WERI-Rb-1 (cell line): Measurements from ENCODE around the gene UROS.

Source experiments
- DNase-seq: peaks from one replicate; pipeline ENCODE4 v3.0.0-alpha.2; 2020
- H3K27ac ChIP-seq: fragments of 250-450 bp; sonication (Bioruptor Pico); 2 replicates; pipeline ENCODE4 v1.5.1; 2020; ENCODE audit warnings: mild to moderate bottlenecking, moderate library complexity
- H3K27me3 ChIP-seq: fragments of 250-450 bp; sonication (Bioruptor Pico); 2 replicates; pipeline ENCODE4 v1.5.1; 2021; ENCODE audit warnings: mild to moderate bottlenecking, low read depth, moderate library complexity; ENCODE audit not compliant: insufficient read depth, severe bottlenecking
- H3K36me3 ChIP-seq: fragments of 250-450 bp; sonication (Bioruptor Pico); 2 replicates; pipeline ENCODE4 v1.5.1; 2020; ENCODE audit warnings: mild to moderate bottlenecking, moderate library complexity
- H3K4me3 ChIP-seq: 2 replicates; pipeline ENCODE4 v1.5.1; 2011; ENCODE audit warnings: low read depth, mild to moderate bottlenecking, control low read depth, low read length
- H3K9me3 ChIP-seq: fragments of 250-450 bp; sonication (Bioruptor Pico); 2 replicates; pipeline ENCODE4 v1.5.1; 2021; ENCODE audit warnings: mild to moderate bottlenecking, moderate library complexity; ENCODE audit not compliant: severe bottlenecking
- CTCF ChIP-seq: IDR thresholded peaks from 2 replicates; pipeline ENCODE4 v1.5.1; 2011; ENCODE audit warnings: low read depth, mild to moderate bottlenecking, control low read depth, inconsistent platforms, low read length

UROS gene

GRCh38 chr10:125848857-125849256, 25.8 kb upstream of the UROS start:
- no peak for TF ChIP-seq CTCF
- no peak for DNase-seq
- H3K27me3 ChIP-seq = no peaks in the 10 kb centered on the region
- no peak overlapping the region for H3K27ac ChIP-seq
- no peak overlapping the region for H3K4me3 ChIP-seq
- H3K9me3 ChIP-seq = no peaks in the 10 kb centered on the region
- H3K36me3 ChIP-seq = peaks cover 7% of the 10 kb centered on the region

- H3K27ac ChIP-seq = no peak overlapping the region
- H3K36me3 ChIP-seq = peaks cover 7% of the 10 kb centered on the region
- H3K4me3 ChIP-seq = no peak overlapping the region
- H3K9me3 ChIP-seq = no peaks in the 10 kb centered on the region
- DNase-seq = no peak
- TF ChIP-seq CTCF = no peak
- no peaks in the 10 kb centered on the region for H3K27me3 ChIP-seq
Observed at GRCh38 chr10:125848371-125848770, 25.3 kb upstream of the UROS start.

GRCh38 chr10:125846894-125847293, 23.8 kb upstream of the UROS start:
- Histone ChIP-seq H3K4me3 (no peak overlapping the region), H3K36me3 (peaks cover 6% of the 10 kb centered on the region), H3K27ac (no peak overlapping the region), H3K27me3 (no peaks in the 10 kb centered on the region), H3K9me3 (no peaks in the 10 kb centered on the region)
- no peak for TF ChIP-seq CTCF
- no peak for DNase-seq

GRCh38 chr10:125845617-125846016, 22.6 kb upstream of the UROS start:
- H3K27me3 ChIP-seq = no peaks in the 10 kb centered on the region
- H3K4me3 ChIP-seq = no peak overlapping the region
- TF ChIP-seq CTCF = no peak
- no peak for DNase-seq
- no peaks in the 10 kb centered on the region for H3K9me3 ChIP-seq
- H3K27ac ChIP-seq = no peak overlapping the region
- peaks cover 19% of the 10 kb centered on the region for H3K36me3 ChIP-seq

- DNase-seq = no peak
- Histone ChIP-seq H3K27me3 (no peaks in the 10 kb centered on the region), H3K36me3 (peaks cover 27% of the 10 kb centered on the region), H3K27ac (no peak overlapping the region), H3K9me3 (no peaks in the 10 kb centered on the region), H3K4me3 (no peak overlapping the region)
- no peak for TF ChIP-seq CTCF
Observed at GRCh38 chr10:125844751-125845221, 21.7 kb upstream of the UROS start.

GRCh38 chr10:125843603-125844329, 20.7 kb upstream of the UROS start:
- H3K9me3 ChIP-seq = no peaks in the 10 kb centered on the region
- no peak overlapping the region for H3K27ac ChIP-seq
- H3K4me3 ChIP-seq = no peak overlapping the region
- H3K27me3 ChIP-seq = no peaks in the 10 kb centered on the region
- TF ChIP-seq CTCF = no peak
- H3K36me3 ChIP-seq = peaks cover 36% of the 10 kb centered on the region
- no peak for DNase-seq
